HG03066 (cell line): ENCODE measurements around the gene NDUFAF2.

Experiments
- ATAC-seq: cut with Tn5 transposase; IDR thresholded peaks from one replicate; pipeline ENCODE4 v1.9.1; 2021; ENCODE audit warnings: low read depth; ENCODE audit not compliant: unreplicated experiment

The NDUFAF2 gene

DNA sequence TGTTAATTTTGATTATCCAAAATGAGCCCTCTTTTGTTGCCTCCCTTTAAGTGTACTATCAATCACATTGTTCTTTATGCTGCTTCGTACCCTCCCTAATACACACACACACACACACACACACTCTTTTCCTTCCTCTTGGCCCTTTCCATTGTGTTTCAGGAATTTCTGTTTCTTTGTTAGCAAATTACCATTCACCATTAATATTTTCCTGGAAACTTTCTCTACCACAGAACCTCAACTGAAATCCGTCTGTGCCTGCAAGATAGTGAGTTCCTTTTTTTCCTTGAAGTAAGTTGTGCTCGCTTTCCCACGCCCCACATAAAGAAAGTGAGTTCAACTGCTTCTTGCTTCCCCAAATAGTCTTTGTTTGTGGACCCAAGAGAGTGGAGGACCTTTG, 155.4 kb downstream of the NDUFAF2 start:
- ATAC-seq: no peak

DNA sequence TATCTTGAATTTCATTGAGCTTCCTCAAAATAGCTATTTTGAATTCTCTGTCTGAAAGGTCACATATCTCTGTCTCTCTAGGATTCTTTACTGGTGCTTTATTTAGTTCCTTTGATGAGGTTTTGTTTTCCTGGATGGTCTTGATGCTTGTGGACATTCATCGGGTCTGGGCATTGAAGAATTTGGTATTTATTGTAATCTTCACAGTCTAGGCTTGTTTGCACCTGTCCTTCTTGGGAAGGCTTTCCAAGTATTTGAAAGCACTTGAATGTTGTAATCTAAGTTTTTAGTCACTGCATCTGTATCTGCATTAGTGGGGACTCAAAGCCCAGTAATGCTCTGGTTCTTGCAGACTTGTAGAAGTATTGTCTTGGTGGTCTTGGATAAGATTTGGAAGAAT, 169.4 kb downstream of the NDUFAF2 start:
- no peak for ATAC-seq

DNA sequence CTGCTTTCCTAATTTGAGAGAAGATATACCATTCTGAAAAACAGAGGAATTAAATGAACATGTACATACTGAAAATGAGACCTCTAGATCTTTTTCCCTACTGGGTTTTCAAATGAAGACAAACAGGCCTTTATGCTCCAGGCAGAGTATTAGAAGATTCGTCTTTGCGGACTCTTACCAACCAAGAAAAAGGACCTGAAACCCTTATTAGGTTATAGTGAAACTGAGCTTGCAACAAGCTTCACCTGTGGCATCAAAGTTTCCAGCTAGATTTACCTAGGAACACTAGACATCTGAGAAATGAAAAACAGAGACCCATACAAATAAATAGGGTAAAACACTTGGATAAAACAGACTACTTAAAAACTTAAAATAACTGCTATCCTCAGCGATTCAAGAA, 171.0 kb downstream of the NDUFAF2 start:
- ATAC-seq: no peak

DNA sequence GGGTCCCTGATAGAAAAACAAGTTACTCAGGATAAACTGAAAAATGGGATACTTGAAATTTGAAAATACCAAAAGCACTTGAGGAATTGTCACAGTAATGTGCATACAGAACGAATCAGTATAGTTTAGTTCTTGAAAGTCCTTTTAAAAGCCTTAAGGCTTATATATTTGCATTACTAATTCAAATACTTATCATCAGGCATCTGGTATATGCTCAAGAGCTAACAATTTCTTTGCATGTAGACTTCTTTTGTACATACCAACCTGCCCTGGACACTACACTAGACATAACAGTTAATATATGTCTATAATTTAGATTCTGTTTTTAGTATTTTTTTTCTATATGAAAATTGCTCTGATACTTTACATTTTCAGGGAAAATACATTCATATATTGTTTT, 174.1 kb downstream of the NDUFAF2 start:
- ATAC-seq: no peak

DNA sequence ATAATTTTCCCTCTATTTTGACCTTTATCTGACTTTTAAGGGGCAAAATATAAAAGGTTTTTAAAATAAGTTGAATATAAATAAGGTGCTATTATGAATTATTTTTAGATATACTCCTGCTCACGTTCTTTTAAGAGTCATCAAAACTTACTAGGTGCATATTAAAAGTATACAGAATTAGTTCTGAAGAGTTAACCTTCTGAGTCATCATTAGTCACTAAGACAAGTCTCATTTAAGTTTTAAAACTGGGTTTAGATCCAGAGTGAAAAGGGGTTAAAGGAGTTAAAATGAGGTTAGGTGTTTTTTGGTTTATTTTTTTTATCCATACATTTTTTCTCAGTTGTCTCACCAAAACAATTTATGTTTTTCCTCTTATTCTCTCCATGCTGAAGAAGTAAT, 175.5 kb downstream of the NDUFAF2 start:
- ATAC-seq: no peak

DNA sequence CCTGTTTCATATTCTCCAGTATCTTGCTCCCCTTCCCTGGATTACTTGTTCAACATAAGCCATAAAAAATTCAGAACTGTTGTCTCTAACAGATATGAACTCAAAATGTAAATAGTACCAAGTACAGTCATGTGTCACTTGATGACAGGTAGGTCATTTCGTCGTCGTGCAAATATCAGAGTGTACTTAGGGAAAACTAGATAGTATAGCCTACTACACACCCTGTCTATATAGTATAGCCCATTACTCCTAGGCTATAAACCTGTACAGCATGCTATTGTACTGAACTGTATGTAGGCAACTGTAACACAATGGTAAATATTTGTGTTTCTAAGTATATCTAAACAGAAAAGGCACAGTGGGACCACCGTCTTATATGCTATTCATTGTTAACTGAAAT, 178.1 kb downstream of the NDUFAF2 start:
- ATAC-seq: no peak

DNA sequence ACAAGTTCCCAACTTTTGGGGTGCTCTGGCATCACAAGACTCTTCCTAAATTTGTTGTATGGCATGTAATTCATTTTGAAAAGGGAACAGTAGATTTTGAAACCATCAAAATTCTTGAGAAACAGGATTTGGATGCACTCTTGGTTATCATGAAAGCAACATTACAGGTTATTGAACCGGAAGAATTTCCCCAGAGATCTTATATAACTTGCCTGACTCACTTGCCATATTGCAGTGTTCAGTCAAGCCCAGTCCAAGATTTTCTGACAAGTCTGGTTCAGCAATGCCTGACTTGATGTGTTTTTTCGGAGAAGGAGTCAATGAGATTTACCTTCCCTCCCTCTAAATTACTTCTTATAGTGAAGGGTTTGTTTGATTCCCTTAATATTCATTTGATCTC, 185.3 kb downstream of the NDUFAF2 start:
- no peak for ATAC-seq

DNA sequence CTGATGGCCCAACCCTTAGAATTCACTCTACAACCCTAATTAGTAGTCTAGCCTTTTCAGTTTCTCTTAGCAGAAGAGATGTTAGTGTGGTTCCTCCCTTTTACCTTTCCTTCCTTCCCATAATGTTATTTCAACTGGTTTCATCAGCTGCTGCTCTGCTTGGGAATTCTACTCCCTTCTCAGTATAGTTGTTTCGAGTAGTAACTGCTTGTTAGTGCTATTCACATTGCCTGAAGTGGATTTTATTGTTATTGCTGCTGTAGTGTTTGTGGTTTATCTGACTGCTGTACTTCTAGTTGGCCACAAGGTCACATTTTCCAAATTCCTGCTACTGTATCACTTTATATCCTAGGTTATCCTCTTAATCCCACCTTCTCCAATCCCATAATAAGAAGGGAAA, 187.6 kb downstream of the NDUFAF2 start:
- no peak for ATAC-seq

DNA sequence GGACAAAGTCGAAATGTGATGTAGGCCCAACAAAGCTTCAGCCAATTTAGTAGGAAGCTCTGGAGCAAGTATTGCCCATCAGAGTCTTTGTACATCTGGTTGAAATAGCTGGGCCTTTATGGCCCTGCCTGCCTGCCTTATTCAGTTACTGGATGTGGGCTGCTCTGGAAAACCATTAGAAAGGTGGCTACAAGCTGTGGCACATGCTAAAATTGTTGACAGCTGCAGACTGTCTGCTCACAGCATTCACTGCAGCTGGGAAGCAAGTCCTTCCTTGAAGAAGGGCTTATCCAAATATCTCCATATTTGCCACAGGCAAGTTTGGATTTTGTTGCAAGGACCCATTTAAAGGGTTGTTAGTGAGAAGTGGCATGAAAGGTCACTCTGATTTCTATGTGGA, 192.8 kb downstream of the NDUFAF2 start:
- ATAC-seq: no peak

DNA sequence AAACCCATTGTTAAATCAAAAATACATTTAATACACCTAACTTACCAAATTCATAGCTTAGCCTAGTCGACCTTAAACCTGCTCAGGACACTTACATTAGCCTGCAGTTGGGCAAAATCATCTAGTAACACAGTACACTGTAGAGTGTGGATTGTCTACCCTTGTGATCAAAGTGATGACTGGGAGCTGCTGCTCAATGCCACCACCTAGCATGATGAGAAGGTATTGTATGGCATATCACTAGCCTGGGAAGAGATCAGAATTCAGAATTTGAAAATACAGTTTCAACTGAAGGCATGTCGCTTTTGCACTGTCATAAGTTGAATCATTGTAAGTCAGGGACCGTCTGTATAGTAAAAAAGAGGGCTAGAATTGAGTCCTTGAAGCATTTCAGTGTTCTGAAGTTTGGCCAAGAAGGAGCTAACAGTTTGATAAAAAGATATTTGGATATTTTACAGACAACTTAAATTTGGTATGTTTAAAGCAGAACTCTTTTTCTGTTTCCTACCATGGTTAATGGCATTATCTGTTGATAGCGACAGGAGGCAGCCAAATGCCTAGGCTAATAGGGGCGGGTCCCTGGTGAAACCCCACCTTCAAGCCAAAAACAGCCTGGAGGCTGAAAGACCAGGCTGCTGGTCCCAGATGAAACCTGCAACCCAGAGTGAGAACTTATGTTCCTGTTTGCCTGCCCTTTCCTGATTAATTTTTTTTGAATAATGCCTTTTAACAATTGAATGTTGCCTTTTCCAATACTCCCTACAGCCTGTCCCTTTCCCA, 194.3 kb downstream of the NDUFAF2 start:
- ATAC-seq: no peak

DNA sequence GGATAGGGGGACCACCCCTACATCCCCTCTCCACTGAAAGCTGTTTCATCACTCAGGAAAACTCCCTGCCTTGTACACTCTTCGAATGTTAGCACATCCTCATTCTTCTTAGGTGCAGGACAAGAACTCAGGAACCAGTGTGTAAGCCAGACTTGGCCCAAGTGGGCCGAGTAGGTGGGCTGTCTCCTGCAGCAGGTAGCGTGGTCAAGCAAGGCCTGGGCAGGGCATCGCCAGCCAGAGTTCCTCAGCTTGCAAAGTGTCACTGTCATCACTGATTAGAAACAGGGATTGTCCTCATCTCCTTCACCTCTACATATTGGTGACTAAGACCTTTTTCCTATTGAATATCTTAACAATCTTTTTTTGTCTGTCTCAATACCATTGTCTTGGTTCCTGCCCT, 194.9 kb downstream of the NDUFAF2 start:
- no peak for ATAC-seq

DNA sequence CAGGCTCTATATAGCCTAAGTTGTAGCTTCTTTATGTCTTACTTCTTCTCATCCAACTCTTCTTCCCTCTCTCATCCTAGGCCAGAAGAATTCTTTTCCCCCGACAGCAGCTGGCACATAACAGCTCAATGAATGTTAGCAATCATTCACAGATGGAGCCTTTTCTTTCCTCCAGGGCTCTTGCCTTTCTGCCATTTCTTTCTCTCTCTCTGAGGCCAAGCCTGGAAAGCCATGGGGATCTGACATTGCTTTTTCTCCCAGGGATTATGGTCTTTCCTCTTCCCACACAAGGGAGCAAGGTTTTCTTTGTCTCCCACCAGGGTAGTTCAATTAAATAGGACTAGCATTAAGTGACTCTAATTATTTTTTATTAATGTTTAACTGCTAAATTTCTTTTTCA, 196.8 kb downstream of the NDUFAF2 start:
- ATAC-seq: no peak

DNA sequence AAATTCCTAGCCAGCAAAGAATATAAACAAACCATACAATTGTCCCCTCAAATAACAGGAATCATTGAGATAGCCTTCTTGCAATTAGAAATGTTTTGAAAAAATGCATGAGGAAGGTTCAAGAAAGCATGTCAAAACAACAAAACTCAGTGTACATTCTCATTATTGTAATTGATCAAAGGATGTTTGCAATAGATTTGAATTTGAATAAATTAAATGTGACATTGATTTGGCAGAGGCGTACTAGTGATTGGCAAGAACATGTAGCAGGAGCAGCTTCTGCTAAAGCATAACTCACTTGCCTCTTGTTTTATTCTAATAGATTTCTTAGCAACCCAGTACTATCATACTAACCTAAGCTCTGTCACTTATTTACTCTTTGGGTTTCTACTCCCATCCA, 197.4 kb downstream of the NDUFAF2 start:
- no peak for ATAC-seq

DNA sequence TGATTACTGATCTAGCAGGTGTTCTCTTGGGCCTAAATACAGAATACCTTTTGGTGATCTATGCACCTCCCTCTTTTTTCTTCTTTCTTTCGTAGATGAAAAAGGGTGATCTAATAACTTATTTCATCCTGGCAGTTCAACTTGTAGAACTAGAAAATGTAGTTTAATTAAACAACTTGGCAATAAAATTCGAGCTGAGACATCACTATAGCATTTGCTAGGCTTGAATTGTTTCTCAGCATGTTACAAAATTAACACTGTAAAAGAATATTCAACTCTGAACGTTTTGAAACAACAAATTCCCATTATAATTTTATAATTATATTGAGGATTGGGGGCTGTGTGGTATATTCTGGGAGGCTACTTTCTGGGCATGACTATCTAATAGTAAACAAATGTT, 197.8 kb downstream of the NDUFAF2 start:
- ATAC-seq: no peak

DNA sequence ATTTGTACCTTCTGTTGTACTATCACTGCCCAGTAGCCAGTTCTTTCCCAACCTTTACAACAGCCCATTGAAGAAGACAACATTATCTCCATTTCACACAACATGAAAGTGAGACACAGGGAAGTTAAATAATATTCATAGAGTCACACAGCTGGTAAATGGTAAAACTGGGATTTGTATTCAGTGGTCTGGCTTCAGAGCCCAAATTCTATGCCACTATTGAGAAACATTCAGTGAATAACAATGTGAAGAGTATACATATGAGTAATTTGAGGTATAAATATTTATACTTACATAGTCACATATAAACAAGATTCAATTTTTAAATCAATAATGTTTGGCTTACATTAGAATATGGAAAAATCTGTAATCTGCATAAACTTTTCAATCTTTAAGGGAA, 203.5 kb downstream of the NDUFAF2 start:
- ATAC-seq: no peak

DNA sequence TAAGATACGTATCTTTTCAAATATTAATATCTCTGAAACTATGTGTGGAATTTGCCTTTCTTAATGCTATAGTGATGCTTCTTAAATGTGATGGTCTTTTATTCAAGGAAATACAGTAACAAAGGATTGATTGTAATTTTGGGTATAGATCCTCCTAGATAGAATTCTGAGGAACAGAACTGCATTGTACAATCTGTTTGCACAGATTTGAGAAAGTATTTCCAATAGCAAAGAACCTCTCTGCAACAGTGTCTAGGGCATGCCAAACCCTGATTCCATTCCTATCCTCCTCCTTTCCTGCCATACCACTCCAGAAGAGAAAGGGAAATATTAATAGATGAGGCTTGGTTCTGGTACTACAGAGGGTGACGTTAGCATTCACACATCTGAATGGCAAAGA, 206.9 kb downstream of the NDUFAF2 start:
- no peak for ATAC-seq

DNA sequence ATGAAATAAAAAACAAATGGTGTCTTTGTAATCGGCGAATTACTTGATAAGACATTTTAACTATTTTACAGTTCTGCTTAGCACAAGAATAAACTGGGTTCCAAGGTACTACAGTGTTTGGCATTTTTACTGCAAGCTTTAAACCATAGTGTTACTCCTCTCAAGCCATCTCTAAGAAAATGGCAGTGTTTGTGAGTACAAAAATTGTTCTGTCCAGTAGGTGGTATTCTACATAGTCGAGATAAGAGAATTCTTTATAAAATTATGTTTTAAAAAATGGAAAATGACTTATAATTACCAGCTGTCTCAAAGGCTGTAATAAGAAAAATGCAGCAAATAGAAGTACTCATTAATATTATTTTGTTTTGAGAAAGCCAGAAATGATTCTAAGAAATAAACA, 214.1 kb downstream of the NDUFAF2 start:
- ATAC-seq: no peak

DNA sequence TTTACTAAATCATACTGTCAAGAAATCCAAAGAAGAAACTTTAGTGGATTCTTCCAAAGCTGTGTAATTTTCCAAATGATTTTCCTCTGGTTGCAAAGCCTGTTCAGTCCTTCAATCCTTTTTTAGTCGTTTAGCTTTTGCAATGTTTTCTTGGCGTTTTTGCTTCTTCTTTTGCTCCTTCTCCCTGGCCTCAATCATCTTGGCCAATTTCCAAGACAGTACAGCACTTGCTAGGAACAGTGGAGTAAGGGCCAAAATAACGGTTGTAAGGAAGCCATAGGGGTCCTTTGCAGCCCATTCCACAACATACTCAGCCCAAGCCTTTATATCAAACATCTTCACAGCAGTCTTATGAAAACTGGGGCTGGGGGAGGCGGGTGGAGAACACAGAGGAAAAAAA, 214.8 kb downstream of the NDUFAF2 start:
- ATAC-seq: no peak

DNA sequence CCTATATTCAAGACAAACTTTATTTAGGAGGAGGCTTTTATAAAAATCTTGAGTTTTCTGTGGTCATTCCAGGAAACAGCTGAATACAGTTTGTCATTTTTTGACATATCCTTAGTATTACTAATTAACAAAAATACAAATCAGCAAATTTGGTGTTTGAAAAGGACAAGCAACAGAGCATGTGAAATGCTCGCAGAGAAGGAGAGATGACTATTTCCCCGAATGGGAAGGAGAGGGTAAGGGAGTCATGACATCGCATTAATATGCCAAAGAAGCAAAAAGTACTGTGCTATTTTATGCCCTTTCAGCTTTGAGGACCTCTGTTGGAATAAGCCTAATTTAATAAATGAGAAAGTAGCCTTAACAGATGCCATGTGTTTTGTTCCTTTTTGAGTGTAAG, 215.5 kb downstream of the NDUFAF2 start:
- ATAC-seq: no peak

DNA sequence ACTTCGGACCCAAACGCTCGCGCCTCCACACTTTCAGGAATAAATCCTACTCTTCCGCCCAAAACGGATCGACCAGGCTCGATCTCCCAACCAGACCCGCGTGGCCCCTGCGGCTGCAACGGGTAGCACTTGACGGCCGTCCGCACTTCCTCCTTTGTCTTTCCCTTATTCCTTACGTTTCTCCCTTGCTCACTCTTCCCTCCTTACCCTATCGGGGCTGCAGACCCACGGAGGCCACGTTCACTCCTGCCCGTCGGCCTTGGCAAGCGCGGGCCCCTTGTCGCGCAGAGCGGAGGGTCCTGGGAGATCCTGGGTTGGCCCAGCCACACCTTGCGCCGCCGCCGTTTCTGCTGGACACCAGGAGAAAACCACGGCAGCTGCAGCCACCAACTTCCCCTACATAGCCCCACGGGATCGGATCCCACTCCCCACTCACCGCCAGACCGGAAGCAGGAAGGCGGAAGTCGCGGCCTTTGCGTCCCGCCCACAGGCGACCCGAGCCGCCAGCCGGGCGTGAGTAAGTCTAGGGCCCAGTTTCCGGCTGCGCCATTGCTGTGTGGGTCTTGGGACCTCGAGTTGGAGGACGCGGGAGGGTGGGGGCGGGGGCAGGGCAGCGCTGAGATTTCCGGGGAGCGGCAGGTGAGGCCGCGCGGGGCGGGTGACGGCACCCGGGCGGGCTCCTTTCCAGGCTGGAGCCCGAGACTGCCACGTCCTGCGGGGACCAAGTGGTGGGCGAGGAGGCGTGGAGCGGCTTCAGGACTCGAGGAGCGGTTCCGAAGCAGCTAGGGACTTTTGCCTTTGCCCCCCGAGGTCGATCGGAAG, 217.2 kb downstream of the NDUFAF2 start, which contains the start of gene SMIM15:
Gene SMIM15, minus strand, starts transcription at position 459 of the 822 bp plus-strand sequence. CDS start 2,297 bp downstream, outside the sequence.
- peak; percentile 93 for ATAC-seq

DNA sequence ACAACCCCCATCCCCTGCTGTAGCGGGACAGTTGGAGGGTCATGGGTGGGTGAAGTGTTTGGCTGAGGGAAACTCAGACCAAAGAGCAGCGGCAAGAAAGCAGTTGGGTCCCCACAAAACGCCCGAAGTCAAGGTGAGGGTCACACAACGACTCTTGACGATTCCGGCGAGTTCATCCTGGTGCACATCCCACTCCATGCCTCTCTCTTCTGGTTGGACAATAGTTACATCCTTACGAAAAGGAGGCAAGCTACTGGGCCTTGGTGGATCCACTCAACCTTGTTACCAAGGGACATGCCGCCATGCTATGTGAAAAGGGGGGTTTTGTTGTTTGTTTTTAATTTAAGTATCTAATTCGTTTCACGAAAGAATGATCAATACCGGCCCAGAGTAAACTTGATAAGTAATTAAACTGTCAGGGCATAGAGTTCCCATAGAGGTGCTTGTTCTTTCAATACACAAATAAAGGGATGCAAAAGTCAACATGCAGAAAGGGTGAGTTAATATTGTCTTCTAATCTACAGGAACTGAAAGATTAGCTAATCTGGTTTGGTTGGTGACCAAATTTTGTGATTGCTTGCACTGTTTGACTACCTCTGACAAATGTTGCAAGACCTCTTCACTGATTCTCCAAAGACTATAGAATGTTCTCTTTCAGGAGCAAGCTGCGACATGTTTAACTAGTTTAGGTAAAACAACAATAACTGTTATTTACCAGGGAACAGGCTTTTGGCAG, 218.0 kb downstream of the NDUFAF2 start:
- no peak for ATAC-seq
